Activated T-cell treated with anti-CD3 and anti-CD28 coated beads for 4 hours (primary cell): ENCODE data around the gene ARHGEF16.

Experiments
- DNase-seq: peaks from one replicate; pipeline ENCODE4 v3.0.0-alpha.2; 2020

Gene ARHGEF16

DNA sequence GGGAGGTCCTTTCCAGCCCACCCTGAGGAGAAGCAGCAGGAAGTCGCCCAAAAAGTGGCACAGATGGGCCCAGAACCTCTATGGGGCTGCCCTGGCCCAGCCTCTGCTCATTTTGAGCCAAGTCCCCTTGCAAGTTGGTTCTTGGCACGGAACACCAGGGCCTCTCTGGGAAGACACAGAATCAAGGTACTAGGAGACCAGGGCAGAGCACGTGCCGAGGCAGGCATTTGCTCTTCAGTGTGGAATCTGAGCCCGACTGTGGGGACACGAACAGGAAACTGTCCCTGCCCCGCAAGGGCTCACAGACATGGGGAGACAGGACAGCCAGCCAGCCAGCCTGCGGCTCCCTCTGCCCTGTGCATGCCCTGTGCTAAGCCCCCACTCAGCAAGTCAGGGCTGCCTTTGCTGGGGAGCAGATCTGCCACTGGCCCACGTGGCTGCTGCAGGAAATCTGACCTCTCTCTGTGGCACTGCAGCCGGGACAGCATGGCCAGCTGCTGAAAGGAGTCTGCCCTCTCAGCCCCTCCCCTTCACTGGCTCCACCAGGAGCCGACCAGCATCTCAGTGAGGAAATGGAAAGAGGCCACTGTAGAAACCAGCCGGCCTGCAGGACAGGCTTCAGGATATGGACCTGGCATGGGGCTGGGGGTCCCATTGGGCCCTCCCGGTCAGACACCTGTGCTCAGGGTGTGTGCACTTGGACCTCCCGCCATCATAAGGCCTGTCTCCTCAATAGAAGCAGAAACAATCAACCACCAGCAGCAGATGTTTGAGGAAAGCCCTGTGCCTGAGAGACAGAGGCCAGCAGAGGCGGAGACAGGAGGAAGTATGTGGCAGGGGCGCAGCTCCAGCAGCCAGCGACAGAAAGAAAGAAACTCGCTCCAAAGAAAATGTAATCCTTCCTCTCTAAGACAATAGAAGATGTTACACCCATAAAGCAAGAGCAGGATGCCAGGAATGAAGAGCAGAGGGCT lies 3.7 kb downstream of the ARHGEF16 start:
- no peak for DNase-seq

DNA sequence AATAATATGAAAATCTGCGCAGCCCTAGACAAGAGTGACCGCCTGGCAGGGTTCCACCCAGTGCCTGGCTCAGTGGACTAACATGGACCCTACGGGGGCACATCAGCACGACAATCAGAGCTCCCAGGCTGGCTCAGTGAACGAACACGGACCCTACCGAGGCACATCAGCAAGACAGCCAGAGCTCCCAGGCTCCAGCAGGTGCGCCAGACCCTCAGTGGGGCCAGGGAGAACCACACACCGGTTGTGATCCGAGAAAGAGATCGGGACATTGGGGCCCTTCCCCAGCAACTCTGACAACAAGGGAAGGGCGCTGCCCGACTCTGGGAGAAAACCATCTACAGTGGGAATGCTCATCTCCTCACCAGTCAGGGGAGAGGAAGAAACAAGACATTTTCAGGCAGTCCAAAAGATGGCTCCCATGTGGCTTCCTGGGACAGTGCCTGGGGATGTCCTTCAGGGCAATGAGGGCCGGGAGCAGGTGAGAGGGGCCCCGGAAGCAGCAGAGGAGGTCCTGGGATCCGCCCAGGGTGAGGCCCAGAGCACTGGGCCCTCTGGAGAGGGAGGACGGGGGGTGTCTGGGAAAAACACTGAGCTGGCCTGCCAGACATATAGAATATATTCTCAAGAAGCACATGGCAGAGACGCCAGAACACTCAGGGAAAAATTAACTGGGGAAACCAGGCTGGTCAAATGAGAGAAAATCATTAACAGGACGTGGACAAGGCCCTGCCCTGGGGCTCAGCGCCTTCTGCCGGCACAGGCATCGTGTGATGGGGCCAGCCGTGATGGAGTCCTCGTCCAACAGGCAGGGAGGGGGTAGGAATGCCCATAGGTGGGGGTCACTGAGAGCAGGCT lies 4.8 kb downstream of the ARHGEF16 start:
- DNase-seq: no peak

DNA sequence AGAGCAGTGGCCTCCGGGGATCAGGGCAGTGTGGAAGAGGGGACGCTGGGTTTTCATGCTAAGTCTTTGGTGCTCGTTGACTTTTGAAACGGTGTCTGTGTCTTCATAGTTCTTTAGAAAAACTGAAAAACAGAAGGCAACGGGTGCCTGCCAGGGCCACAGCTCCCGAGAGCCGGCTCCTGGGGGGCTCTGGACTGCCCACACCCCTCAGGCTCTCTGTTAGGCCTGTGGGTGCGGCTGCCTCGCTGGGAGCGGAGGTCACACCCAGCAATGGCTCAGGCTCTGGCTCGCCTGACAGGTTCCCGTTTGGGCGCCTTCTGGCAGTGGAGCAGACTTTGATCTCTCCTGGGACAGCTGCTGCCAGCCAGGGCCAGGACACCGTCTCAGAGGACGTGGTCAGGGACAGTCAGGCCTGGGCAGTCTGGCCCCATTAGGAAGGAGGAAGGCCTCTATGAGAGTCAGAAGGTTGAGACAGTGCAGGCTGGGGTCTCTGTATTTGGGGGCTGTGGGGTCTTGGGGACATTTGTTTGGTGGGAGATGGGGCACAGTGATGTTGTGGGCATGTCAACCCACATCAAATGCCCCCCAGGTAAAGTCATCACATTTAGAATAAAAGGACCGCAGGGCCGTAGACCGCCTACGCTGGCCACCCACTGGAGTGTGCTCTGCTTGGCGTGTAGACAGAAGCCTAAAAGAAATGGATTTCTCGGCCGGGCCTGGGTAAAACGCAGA lies 5.6 kb downstream of the ARHGEF16 start:
- DNase-seq: no peak

DNA sequence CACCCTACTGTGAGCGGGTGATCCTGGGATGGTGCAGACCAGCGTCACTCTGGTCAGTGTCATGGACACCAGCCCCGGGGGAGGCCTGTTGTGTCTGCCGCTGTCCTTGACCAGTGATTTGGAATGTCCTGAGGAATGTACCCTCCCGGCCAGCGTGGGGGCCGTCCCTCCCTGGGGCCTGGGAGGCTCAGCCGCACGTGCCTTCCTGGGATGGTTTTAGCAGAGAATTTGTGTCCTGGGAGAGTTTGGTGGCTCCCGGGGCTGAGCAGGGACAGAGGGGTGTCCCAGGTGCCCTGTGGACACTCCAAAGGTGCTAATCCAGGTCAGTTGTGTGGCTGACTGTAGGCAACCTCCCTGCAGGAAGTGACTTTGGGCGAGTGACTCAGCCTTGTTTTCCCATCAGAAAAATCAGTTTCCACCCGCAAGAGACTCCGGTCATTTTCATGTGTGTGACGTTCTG lies 6.2 kb downstream of the ARHGEF16 start:
- DNase-seq: no peak

DNA sequence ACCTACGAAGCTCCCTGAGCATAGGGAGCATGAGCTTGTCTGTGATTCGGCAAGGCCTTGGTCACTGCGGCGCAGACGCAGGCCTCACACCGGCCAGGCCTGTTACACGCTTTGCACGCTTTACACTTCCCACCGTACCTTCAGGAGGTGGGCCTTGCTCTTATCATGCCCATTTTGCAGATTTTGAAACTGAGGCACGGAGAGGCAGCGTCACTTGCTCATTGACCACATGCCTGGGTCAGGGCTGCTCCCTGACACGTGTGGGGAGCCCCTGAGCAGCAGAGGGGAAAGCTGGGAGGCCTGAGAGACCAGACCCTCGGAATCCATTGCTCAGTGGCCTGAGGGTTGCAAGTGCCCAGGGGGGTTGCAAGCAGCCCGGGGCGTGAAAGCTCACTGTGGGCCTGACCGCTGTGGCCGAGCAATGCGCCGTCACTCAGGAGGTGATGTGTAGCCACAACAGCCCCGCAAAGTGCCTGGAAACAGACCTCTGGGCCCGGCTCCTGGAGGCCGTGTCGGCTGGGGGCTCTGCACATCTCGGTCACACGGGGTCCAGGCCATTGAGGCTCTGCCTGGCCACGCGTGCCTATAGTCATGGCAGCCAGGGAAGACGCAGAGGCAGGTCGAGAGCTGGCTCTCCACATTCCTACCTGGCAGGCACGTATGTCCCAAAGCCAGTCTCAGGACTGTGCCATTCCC lies 6.9 kb downstream of the ARHGEF16 start:
- DNase-seq: no peak

DNA sequence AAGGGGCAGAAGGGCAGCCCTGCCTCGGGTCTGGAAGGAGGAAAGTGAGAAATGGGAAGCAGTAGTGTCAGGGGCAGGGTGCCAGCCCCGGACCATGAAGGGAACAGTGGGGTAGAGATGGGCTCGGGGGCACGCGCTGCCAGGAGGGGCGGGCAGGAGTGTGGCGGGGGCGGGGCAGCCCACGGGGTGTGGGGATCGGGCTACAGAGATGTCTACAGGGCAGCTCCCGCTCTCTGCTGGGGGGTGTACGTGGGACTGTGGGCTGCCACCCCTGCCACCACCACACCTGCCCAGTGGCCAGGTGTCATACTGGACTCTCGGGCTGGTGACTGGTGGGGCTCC lies 7.4 kb downstream of the ARHGEF16 start:
- DNase-seq: no peak

DNA sequence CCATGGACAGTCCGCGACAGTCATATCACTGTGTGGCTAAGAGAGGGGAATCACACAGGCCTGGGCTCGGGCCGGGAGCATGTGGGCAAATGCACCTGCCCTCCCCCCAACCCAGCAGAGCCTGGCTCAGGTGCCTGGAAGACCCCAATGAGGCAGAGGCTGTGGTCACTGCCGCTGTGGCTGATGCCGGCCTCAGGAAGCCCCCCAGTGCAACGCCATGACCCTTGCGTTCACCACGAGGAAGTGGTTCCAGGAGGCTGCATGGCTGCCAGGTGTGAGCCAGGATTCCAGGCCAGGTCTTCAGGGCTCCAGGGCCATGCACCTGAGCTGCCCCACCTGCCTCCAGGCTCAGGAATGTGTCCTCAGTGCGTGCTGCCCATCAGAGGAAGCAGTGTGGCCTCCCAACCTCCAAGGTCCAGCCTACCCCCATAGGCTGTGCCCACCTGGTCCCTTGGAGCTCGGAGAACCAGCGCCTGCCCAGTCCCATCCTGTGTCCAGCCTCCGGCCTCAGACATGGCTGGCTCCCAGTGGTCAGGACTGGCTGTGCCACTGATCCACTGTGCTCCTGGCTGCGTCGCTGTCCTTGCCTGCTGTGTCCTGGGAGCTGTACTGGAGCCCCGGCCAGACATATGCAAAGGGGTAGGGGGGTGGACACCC lies 8.0 kb downstream of the ARHGEF16 start:
- no peak for DNase-seq

DNA sequence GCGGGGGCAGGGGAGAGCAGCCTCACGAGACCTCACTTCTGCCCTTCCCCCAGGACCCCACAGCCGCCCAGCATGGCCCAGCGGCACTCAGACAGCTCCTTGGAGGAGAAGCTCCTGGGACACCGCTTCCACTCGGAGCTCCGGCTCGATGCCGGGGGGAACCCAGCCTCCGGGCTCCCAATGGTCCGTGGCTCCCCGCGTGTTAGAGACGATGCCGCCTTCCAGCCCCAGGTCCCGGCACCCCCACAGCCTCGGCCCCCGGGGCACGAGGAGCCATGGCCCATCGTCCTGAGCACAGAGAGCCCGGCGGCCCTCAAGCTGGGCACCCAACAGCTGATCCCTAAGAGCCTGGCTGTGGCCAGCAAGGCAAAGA lies 8.5 kb downstream of the ARHGEF16 start:
- no peak for DNase-seq

DNA sequence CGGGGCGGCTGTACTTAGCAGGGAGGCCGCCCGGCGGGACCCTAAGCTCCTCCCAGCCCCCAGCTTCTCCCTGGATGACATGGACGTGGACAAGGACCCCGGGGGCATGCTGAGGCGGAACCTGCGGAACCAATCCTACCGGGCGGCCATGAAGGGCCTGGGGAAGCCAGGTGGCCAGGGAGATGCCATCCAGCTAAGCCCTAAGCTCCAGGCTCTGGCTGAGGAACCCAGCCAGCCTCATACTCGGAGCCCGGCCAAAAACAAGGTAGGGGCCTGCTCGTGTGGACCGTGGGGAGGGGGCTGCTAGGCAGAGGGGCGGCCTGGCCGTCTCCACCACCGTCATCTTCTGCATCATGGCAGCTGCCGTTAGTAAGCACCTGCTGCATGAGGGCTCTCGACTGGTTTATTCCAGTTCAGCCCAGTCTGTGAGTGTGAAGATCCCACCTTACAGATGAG lies 9.0 kb downstream of the ARHGEF16 start:
- DNase-seq: no peak

DNA sequence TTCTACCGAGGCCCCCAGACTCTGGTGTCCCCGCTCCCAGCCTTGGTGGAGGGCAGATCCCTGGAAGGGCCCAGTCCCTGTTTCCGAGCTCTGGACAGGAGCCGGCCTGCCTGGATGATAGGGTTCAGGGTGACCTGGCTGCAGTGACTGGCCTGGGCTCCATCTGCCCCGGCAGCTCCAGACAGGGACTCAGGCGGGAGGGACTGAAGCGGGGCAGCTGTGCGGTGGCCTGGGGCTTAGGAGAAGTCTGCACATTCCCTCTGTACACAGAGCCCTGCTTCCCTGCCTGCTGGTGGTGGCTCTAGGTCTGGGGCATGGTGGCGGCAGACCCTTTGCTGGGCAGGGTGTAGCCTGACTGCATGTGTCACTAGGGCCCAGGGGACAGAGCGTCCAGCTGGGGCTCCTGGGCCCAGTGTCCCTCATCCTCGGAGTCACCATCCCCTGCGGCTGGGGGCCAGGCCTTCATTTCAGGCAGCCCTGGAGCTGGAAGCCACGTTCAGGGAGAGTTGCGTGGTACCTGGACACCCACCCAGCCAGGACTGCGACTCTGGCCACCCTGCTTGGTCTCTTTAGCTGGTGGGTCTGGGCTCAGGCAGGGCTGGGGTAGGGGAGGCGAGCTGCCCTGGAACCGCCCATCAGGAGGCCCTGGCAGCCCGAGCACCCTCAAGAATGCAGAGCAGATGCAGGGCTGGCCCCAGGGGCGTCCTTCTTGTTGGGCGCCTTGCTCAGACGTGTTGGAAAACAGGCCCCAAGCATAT lies 9.6 kb downstream of the ARHGEF16 start:
- DNase-seq: no peak

DNA sequence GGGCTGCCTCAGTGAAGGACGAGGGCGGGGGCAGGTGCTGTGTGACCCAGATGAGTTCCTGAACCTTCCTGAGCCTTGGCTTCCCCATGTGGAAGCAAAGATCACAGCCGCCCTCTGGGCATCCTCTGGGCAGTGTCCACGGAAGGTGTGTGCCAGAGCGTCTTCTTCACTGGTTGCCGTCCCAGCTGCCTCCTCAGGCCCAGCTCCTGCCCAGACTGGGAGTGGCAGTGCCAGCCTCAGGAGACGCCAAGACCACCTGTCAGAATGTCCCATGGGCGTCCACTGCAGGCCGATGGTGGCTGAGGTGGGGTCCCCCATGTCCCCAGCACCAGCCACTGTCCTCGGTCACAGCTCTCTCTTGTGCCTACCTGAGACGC lies 10.2 kb downstream of the ARHGEF16 start:
- DNase-seq: no peak

DNA sequence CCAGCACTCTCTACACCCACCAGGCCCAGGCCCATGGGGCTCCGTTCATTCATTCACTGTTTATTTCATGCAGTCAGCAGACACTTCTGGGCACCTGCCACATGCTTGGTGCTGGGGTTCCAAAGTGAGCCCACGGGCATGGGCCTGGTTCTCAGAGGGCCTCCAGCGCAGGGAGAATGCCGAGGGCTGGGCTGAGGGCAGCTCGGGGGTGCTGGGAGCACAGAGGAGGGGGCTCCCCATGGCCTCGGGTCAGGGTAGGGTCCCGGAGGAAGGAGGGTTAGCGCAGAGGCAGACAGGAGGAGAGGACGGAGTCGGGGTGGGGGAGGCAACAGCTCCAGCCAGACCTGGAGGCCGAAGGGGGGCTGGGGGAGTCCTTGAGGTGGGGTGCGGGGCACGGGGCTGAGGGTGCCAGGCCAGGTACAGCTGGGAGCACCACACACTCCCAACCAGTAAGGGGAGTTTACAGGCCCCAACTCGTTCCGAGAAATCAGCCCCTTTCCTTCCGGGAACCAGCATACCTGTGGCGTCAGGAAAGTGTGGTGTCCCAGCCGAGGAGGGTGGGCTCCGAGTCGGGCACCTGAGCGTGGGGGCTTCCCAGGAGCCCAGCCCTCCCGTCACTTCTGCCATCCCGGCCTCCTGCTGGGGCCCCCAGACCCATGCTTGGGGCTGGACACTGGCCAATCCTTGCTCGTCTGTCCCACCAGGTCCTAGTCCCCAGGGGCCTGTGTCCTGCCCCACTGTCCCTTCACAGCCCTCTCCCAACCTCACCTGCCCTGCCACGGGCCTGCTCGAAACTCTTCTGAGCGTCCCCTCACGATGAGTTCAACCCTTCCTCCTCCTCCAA lies 10.8 kb downstream of the ARHGEF16 start:
- DNase-seq: no peak

DNA sequence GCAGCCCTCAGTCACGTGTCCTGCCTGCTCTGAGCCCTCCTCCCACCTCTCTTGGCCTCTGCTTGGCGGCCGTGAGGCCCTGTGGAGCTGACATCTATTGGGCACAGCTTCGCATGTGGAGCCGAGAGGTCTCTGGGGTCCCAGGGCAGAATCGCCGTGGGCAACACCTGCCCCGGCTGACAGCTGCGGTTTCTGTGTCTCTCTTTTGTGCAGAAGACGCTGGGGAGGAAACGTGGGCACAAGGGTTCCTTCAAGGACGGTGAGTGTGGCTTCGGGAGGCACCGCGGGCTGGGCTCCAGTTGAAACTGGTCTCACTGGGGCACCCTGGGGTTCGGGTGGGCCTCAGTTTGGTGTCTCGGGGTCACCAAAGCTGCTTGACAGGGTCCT lies 11.5 kb downstream of the ARHGEF16 start:
- no peak for DNase-seq

DNA sequence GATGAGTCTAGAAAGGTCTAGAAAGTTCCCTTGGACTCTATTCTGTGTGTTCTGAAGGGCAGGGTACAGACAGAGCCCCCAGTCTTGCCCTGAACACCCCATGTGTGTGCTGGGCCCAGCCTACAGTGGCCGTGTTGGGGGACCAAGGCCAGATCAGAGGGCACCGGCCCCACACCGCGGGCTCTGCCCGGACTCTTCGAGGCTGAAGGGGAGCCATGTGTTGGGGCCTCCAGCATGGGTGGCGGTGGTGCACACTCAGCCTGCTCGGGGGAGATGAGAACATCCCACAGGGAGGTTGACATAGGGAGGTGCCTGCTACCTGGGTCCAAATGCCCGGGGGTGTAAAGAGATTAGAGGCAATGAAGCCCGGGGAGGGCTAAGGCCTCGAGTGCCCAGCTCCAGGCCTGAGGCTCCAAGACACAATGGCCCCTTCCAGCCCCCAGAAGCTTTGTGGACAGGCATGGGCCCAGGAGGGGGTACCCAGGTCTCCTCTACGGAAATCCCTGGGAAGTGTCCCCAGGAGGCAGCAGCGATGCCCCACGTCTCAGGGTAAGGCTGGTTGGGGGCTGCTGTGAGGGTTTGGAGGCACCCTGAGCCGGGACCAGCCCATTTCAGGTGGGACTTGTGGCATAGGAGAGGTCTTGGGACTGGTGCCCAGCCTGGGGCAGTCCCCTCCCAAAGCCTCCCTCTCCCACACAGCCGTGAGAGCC lies 12.1 kb downstream of the ARHGEF16 start:
- no peak for DNase-seq

DNA sequence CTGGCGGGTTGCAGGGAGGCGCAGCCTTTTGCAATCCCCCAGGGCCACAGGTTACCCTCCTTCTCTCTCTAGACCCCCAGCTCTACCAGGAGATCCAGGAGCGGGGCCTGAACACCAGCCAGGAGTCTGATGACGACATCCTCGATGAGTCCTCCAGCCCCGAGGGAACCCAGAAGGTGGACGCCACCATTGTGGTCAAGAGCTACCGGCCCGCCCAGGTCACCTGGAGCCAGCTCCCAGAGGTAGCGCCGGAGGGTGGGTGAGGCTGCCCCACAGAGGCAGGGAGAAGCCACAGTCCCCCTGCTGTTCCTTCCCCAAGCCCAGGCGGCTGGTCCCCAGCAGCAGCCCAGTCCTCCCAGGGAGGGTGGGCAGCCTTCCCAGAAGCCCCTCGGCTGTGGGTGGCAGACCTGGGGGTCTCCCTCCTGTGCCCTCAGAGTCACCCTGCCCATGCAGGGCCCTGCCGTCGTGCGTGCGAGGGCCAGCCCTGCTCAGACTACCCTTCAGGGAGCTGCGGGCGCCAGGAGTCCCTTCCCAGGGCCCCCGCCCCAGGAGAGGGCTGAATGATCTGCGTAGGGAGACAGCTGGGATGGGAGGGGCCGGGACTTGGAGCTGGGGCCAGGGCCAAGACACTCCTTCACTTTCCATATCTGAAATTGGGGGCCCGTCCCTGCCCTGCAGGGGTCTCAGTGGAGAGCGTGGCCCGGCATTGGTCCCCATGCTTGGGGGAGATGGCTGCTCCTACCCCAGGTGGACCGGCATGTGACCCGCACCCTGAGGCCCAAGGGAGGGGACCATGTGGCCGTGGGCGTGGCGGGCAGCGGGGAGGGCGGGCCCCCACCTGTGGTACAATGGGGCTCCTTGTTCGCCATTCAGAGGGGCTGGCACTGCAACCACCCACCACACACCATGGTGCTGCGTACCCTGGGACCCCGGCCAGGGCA lies 12.9 kb downstream of the ARHGEF16 start:
- DNase-seq: no peak

DNA sequence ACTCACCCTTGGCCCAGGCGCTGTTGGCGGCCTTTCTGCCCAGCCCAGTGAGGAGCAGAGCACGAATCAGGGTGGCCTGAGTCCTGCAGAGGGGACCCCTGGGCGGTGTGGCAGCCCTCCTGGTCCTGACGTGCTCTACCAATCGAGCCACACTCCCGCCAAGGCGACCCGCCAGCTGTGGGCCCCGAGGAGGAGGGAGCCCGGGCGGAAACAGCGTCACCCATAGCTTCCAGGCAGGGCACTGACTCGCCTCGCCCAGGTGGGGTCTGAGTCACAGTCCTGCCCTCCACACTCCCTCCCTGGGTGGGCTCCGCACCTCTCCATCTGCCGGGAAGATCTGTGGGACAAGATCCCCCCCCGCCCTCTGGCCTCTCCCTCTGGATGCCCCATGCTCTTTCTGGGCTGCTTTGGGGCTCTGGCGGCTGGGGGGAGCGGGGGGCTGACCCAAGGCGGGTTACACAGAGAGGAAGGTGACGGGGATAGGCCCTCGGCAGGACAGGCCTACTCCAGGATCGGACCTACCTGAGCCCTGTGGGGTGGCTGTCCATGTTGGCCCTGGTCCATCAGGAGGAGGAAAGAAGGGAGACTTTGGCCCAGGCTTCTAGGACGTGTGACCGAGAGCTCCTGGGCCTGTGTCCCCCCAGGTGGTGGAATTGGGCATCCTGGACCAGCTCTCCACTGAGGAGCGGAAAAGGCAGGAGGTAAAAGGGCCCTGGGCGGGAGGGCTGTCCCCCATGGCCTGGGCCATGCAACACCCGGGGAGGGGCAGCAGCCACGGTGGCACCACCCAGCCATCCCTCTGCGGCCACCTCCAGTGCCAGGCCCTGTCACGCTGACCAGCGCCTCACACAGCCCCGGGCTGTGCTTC lies 14.0 kb downstream of the ARHGEF16 start:
- no peak for DNase-seq

DNA sequence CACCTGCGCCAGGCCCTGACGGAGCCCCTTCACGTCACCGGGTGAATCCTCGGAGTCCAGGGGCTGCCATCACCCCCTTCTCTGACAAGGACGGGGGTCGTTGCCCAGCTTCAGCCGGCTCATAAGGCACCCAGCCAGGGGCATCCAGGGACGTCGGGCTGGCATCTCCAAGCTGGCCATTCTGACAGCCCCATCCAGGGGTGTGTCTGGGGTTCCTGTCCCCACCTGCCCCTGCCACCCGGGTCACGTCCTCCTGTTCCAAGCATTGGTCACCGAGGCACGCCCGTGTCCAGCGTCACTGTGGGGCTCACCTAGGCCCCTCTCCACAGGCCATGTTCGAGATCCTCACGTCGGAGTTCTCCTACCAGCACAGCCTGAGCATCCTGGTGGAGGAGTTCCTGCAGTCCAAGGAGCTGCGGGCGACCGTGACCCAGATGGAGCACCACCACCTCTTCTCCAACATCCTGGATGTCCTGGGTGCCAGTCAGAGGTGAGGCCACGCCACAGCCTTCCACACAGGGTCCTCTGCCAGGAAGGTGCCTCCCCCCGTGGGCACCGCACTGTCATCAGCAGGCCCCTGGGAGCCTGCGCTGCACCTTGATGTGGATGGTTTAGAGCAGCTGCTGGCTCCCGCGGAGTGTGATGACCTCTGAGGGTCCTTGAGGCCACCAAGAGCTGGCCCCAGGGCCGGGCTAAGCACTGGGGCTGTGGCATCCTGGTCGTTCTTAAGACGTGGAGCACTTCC lies 14.8 kb downstream of the ARHGEF16 start:
- DNase-seq: no peak
